HepG2 (cell line): Measurements from ENCODE around the gene TNFSF8. TPM values are rescaled to one million over a fixed set of nuclear protein-coding genes. Genes with fewer than 3 reads are reported as not detected.

Experiments
- BCL6 ChIP-seq: IDR thresholded peaks from 2 replicates; pipeline ENCODE4 v1.6.1; 2016; ENCODE audit warnings: missing genetic modification reagents, missing compliant biosample characterization
- EEA1 ChIP-seq: sonication (generic); formaldehyde crosslinking; IDR thresholded peaks from 2 replicates; pipeline ENCODE4 v1.5.1; 2020; ENCODE audit warnings: mild to moderate bottlenecking, missing genetic modification reagents, borderline replicate concordance
- MEF2D ChIP-seq: sonication (generic); formaldehyde crosslinking; IDR thresholded peaks from 2 replicates; pipeline ENCODE4 v1.5.1; 2020; ENCODE audit warnings: mild to moderate bottlenecking, missing genetic modification reagents
- MIER2 ChIP-seq: IDR thresholded peaks from 2 replicates; pipeline ENCODE4 v1.6.1; 2016; ENCODE audit warnings: missing biosample characterization, missing genetic modification reagents
- NKX3-1 ChIP-seq: sonication (generic); formaldehyde crosslinking; IDR thresholded peaks from 2 replicates; pipeline ENCODE4 v1.5.0; 2020; ENCODE audit warnings: missing genetic modification reagents
- SPEN ChIP-seq: sonication (generic); formaldehyde crosslinking; IDR thresholded peaks from 2 replicates; pipeline ENCODE4 v1.5.1; 2020; ENCODE audit warnings: low read depth, mild to moderate bottlenecking, missing genetic modification reagents
- TCF12 ChIP-seq, 2 experiments: fragments of 450-650 bp in 1 of 2; sonication (generic) in 1 of 2; formaldehyde crosslinking in 1 of 2; IDR thresholded peaks; 2 replicates each; pipeline versions ENCODE4 v1.6.1 to v1.8.0; 2017 to 2022; ENCODE audit warnings: antibody characterized with exemption in 1 of 2, mild to moderate bottlenecking in 1 of 2, missing genetic modification reagents in 1 of 2, moderate library complexity in 1 of 2
- TERF1 ChIP-seq: sonication (generic); formaldehyde crosslinking; IDR thresholded peaks from 2 replicates; pipeline ENCODE4 v1.8.0; 2022; ENCODE audit warnings: mild to moderate bottlenecking, missing genetic modification reagents, moderate library complexity
- ZNF143 ChIP-seq: sonication (generic); formaldehyde crosslinking; IDR thresholded peaks from 2 replicates; pipeline ENCODE4 v1.4.0; 2020; ENCODE audit warnings: missing genetic modification reagents
- polyA plus RNA-seq, 8 experiments: library from polyadenylated mRNA; depleted of rRNA in 3 of 8; stranded (reverse) in 7 of 8; unstranded in 1 of 8; fragments of >200 nt; fragmentation: Illumina TruSeq in 4 of 8; extraction: Trizol in 4 of 8; gene quantifications; 2 replicates each; pipeline versions ENCODE4 v1.2.1 to v1.2.3, GENCODE V29; 2011 to 2016; ENCODE audit warnings: low read depth in 4 of 8, missing spikeins in 1 of 8, mixed read lengths in 1 of 8; ENCODE audit not compliant: insufficient read depth in 1 of 8
- total RNA-seq, 5 experiments: library from RNA; depleted of rRNA; stranded (reverse); fragments of >200 nt; fragmentation: Illumina TruSeq; extraction: Trizol; gene quantifications; 2 replicates each; pipeline ENCODE4 v1.2.3, GENCODE V29; 2016; ENCODE audit warnings: low read depth in 1 of 5
- TF ChIP-seq, protein P1 (sequence below): sonication (generic); formaldehyde crosslinking; IDR thresholded peaks from 2 replicates; pipeline ENCODE4 v1.4.0; 2020; ENCODE audit warnings: missing genetic modification reagents, borderline replicate concordance
- TF ChIP-seq, protein P2 (sequence below), 2 experiments: sonication (generic) in 1 of 2; formaldehyde crosslinking in 1 of 2; IDR thresholded peaks; 2 replicates each; pipeline versions ENCODE4 v1.4.0 to v1.6.1; 2018 to 2020; ENCODE audit warnings: missing genetic modification reagents in 2 of 2, borderline replicate concordance in 1 of 2, low read depth in 1 of 2, mild to moderate bottlenecking in 1 of 2, missing biosample characterization in 1 of 2

TNFSF8 gene
- total and polyA plus RNA-seq, 2 of the 13 experiments (the other 11 are each of a cell fraction or from before 2014, with no cell fraction given), result not detected

GRCh38 chr9:114958844-114959235 lies 28.4 kb upstream of the TNFSF8 start (continued):
- TF ChIP-seq, protein P1, sequence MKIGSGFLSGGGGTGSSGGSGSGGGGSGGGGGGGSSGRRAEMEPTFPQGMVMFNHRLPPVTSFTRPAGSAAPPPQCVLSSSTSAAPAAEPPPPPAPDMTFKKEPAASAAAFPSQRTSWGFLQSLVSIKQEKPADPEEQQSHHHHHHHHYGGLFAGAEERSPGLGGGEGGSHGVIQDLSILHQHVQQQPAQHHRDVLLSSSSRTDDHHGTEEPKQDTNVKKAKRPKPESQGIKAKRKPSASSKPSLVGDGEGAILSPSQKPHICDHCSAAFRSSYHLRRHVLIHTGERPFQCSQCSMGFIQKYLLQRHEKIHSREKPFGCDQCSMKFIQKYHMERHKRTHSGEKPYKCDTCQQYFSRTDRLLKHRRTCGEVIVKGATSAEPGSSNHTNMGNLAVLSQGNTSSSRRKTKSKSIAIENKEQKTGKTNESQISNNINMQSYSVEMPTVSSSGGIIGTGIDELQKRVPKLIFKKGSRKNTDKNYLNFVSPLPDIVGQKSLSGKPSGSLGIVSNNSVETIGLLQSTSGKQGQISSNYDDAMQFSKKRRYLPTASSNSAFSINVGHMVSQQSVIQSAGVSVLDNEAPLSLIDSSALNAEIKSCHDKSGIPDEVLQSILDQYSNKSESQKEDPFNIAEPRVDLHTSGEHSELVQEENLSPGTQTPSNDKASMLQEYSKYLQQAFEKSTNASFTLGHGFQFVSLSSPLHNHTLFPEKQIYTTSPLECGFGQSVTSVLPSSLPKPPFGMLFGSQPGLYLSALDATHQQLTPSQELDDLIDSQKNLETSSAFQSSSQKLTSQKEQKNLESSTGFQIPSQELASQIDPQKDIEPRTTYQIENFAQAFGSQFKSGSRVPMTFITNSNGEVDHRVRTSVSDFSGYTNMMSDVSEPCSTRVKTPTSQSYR (CRISPR knock-in tag), result no peak
- TF ChIP-seq MIER2 (CRISPR knock-in tag) (no peak), EEA1 (CRISPR knock-in tag) (no peak), TERF1 (CRISPR knock-in tag) (no peak), NKX3-1 (CRISPR knock-in tag) (no peak), SPEN (no peak), MEF2D (no peak), BCL6 (CRISPR knock-in tag) (no peak), ZNF143 (no peak), TCF12 (IDR thresholded peaks at IDR 0.05) (no peak), TCF12 (CRISPR knock-in tag; IDR thresholded peaks at IDR 0.05) (no peak)
- TF ChIP-seq, protein P2, sequence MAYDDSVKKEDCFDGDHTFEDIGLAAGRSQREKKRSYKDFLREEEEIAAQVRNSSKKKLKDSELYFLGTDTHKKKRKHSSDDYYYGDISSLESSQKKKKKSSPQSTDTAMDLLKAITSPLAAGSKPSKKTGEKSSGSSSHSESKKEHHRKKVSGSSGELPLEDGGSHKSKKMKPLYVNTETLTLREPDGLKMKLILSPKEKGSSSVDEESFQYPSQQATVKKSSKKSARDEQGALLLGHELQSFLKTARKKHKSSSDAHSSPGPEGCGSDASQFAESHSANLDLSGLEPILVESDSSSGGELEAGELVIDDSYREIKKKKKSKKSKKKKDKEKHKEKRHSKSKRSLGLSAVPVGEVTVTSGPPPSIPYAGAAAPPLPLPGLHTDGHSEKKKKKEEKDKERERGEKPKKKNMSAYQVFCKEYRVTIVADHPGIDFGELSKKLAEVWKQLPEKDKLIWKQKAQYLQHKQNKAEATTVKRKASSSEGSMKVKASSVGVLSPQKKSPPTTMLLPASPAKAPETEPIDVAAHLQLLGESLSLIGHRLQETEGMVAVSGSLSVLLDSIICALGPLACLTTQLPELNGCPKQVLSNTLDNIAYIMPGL (CRISPR knock-in tag; IDR thresholded peaks at IDR 0.05; ENCODE audit: borderline replicate concordance in 1 of 2, low read depth in 1 of 2), result no peak
